COLO668 (cell line): ENCODE results near the gene ARMC7.
"Not testable (repeated sequence)": the region's sequence is repeated elsewhere in the genome, so short reads cannot be mapped to it uniquely, and the experiment has no call there.

Experiments used
- DNase-seq: peaks from one replicate; lab custom pipeline; 2025; ENCODE audit not compliant: unreplicated experiment; lab: John Stamatoyannopoulos, UW

ARMC7 gene

DNA sequence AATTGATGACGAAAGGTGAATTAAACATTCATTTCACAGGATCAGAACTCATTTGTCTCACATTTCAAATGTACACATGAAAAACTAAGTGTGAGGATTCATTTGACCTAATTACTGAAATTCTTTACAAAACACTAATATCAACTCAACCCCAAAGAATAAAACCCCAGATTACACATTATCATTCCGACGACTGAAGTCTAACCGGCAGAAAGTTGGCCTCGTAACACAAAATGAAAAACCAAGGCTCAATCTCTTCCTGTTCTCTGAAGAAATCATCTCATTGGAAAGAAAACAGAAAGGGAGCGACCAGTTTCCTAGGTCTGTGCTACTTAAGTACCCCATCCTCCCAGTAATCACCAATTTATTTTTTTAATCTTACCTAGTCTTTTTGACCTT lies 42.8 kb downstream of the ARMC7 start:
- DNase-seq, result no peak

DNA sequence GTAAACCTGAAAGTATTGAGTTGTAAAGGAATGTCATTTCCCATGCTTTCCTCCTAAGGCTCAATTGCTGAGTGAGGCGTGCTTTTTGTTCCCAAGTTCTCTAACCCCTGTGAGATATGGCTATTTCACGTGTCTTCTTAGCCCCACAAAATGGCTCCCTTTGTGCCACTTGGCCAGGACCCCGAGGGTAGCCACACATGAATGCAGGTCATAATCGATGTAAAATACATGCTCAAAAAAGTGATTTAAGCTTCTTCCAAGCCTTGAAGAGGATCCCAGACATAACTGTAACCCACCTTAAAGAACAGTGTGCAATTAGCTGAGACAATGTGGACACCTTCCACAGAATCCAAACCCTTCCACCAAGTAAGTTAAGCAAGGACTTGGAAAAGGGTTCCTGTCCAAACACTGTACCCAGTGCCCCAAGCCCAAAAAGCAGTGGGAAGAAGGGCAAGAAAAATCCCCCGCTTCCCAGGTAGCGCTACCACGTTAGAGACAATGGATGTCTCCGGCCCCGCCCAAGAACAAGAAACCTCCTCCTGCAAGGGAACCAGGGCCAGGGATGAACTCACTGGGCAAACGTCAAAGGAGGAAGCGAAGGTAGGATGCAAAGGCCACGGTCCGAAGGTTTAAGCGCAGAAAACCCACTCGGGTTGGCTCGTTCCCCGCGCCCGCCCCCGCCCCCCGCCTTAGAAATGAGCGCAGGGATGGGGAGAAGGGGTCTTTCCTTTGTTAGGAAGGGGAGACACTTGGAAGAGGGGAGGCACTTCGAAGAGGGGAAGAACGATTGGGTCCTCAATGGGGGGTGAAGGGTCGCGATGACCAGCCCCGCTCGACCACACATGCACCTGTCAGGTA lies 43.4 kb downstream of the ARMC7 start:
- peak; percentile 43 for DNase-seq

DNA sequence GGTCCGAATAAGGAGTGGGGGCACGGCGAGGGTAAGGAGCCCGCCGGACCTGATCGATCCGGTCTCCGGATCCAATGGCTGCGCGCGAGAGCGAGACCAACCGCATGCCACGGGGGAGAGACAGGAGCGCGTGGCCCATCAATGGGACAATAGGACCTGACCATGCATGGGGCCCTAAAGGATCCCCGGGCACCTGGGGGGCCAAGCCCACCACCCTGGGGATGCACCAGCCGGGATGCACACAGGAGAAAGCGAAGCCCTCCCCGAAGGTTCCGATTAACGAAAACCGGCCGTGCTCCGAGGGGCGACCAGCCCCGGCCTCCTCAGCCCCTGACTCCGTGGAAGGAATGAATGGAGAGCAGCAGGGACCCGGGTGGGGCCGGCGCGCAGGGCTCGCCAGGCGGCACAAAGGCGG lies 44.0 kb downstream of the ARMC7 start:
- peak; percentile 60 for DNase-seq

DNA sequence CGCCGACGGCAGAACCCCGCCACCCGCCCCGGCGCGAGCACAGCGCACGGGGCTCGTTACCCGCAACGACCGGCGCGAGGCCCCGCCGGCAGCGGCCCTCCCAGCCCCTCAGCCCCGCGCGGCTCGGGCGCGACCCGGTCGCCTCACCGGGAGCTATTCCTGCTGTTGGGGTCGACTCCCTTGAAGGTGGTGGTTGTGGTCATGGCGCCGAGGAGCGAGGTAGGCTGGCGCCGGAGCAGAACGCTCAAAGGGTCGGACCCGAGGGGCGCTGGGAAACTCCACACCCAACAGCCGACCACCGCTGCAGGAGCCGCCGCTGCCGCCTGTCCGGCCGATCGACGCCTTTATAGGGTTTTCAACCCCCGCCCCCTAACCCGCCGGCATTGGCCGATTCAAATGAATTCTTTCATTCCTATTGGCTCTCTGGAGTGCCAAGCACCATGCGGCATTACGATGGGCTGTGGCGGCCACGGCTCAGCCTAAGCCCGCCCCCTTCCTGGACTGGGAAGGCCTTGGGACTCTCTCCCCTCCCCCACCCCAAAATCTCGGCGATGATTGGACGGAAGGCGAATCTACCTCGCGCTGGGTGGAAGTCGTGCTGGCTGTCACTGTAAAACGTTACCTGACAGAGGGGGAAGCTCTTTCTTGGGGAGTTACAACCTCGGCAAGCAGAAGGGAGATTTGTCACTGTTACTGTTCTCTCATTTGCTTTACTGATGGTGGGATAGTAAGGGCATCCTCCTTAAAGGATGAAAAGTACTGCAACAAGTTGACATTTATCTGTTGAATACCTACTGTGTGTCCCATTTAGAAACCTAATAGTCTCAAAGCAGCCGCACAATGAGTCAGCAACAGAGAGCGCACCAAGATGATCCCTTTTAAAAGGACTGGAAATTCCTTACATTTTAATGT lies 44.7 kb downstream of the ARMC7 start, which contains the start of gene JPT1:
Gene JPT1, minus strand, starts transcription at position 318 of the 912 bp plus-strand sequence. Its CDS starts 115 bp downstream, at position 203.
- peak; percentile 95 for DNase-seq

DNA sequence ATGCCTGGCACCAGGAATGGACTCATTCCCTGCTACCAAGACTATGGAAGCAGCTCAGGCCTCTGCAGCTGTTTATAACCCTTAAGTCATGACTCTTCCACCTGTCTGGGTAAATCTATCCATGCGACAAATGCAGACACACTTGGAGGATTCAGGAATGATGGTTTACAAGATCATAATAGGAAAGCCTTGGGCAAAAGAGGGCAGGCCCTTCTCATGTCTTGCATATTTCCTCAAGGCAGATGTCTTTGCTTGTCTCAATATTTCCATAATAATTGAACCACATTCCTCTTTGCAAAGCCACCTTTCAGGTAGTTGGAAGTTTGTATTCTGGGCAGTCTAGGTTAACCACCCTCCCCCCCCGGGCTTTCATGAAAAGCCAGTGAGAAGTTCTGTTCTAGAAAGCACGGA lies 45.4 kb downstream of the ARMC7 start:
- DNase-seq, result no peak

DNA sequence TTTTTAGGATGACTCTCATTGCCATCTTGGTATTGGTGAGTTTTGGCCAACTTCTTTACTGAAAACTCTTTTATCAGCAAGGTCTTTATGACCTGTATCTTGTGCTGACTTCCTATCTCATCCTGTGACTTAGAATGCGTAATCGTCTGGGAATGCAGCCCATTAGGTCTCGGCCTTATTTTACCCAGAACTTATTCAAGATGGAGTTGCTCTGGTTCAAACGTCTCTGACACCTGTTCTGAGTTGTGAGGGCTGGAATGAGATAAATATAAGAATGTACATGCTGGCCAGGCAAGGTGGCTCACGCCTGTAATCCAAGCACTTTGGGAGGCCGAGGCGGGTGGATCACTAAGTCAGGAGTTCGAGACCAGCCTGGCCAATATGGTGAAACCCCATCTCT lies 48.7 kb downstream of the ARMC7 start:
- DNase-seq, result not testable (repeated sequence)

DNA sequence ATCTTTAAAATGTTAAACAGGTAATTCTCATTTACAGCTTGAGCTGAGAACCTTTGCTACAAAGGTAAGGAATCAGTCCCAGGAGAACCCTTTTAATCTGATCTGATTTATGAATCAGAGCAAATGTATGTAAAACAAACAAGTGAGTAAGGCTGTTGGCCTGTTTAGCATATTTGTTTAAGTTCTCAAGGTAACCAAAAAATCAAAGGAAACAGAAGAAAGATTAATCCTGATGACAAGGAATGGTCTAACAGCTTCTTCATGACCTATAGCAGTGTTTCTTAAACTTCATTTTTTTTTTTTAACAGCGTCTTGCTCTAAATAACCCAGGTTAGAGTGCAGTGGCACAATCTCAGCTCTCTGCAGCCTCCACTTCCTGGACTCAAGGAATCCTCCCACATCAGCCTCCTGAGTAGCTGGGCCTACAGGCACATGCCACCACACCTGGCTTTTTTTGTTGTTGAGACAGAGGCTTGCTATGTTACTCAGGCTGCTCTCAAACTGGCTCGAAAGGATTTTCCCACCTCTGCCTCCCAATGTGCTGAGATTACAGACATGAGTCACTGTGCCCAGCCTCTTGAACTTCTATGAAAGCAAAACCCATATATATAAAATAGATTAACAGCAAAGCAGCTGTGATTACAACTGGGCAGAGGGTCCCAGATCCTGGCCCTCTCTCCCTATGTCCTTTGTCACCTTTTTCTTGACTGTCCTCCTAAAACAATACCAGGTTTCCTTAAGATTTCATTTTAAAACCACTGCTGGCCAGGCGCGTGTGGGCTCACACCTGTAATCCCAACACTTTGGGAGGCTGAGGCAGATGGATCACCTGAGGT lies 49.6 kb downstream of the ARMC7 start:
- DNase-seq, result no peak

DNA sequence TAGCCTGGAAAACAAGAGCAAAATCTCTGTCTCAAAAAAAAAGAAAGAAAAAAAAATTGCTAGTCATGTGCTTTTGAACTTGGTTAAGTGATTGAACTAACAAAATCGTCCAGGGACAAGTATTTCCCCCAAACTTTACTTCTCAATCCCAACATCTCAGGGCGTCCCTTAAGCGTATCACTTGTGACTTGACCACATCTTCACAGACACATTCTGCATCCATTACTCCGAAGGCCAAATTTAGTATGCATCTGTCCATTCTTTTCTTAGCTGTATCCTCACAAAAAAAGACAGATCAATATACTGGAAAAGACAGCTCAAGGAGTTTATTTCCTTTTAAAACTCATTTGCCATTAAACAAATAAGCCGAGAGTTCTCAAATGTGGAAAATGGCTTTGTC lies 50.4 kb downstream of the ARMC7 start:
- no peak for DNase-seq

DNA sequence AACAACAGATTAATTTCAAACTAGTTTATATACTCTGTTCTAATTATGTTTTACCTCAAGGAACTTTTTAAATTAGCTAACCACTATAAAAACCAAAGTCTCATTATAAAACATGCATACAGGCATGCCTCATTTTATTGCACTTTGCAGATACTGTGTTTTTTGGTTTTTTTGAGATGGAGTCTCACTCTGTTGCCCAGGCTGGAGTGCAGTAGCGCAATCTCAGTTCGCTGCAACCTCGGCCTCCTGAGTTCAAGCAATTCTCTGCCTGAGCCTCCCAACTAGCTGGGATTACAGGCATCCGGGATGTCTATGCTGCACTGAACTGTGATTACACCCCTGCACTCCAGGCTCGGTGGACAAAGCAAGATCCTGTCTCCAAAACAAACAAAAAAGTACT lies 53.3 kb downstream of the ARMC7 start:
- DNase-seq, result no peak

DNA sequence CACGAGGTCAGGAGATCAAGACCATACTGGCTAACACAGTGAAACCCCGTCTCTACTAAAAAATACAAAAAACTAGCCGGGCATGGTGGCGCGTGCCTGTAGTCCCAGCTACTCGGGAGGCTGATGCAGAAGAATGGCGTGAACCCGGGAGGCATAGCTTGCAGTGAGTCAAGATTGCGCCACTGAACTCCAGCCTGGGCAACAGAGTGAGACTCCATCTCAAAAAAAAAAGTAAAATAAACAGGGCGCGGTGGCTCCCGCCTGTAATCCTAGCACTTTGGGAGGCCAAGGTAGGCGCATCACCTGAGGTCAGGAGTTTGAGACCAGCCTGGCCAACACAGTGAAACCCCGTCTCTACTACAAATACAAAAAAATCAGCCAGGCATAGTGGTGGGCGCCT lies 54.8 kb downstream of the ARMC7 start:
- DNase-seq, result not testable (repeated sequence)

DNA sequence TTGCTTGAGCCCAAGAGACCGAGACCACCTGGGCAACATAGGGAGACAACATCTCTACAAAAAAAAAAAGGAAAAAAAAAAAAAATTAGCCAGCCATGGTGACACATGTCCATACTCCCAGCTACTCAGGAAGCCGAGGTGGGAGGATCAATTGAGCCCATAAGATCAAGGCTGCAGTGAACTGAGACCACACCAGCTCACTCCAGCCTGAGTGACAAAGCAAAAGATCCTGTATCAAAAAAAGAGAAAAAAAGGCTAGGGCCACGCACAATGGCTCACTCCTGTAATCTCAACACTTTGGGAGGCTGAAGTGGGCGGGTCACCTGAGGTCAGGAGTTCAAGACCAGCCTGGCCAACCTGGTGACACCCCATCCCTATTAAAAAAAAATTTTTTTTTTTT lies 59.2 kb downstream of the ARMC7 start:
- no peak for DNase-seq

DNA sequence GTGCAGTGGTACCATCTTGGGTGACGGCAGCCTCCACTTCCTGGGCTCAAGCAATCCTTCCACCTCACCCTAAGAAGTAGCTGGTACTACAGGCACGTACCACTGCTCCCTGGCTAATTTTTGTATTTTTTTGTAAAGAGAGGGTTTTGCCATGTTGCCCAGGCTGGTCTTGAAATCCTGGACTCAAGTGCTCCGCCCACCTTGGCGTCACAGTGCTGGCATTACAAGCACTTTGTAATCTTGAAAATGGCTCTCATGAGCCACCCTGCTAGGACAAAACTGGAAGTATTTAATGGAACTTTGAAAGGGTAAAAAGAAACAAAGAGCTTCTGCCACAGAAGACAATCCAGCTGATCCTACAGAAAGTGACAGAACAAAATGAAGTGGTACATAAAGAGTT lies 63.8 kb downstream of the ARMC7 start:
- DNase-seq, result no peak

DNA sequence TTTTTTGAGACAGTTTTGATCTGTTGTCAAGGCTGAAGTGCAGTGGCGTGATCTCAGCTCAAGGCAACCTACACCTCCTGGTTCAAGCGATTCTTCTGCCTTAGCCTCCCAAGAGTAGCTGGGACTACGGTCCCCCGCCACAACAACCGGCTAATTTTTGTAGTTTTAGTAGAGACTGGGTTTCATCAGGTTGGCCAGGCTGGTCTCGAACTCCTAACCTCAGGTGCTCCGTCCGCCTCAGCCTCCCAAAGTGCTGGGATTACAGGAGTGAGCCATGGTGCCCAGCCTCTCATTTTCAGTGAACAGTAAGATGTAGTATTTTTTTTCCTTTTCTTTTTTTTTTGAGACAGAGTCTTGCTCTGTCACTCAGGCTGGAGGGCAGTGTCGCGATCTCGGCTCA lies 65.2 kb downstream of the ARMC7 start:
- DNase-seq, result no peak

DNA sequence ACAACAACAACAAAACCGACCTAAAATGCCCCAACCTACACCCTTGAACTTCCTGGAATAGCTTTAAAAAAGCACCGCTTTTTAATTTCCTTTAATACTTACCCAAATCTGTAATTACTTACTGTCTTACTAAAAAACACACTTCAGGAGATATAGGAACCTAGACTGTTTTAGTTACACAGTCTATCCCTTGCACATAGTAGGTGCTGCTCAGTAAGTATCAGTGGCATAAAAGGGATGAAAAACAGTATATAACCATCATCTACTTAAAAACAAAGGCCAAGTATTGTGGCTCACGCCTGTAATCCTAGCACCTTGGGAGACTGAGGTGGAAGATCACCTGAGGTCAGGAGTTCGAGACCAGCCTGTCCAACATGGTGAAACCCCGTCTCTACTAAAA lies 66.9 kb downstream of the ARMC7 start:
- DNase-seq, result no peak

DNA sequence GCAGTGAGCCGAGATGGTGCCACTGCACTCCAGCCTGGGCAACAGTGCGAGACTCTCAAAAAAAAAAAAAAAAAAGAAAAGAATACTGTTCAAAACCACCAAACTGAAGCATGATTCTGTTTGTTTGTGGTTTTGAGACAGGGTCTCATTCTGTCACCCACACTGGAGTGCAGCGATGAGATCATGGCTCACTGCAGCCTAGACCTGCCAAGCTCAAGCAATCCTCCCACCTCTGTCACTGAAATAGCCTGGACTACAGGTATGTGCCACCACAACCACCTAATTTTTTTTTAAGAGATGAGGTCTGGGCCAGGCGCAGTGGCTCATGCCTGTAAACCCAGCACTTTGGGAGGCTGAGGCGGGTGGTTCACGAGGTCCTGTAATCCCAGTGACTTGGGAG lies 68.7 kb downstream of the ARMC7 start:
- DNase-seq, result no peak
